PC-9 (cell line): ENCODE results near the gene SH3RF1.

ENCODE experiments used
- CTCF ChIP-seq: fragments of 200-600 bp; sonication (generic); conservative IDR thresholded peaks from 2 replicates; pipeline ENCODE4 v1.6.1; 2017; ENCODE audit warnings: mixed run types, antibody characterized with exemption, mild to moderate bottlenecking, moderate library complexity
- EZH2 ChIP-seq: fragments of 200-600 bp; sonication (generic); IDR thresholded peaks from 2 replicates; pipeline ENCODE4 v1.8.0; 2017; ENCODE audit warnings: antibody characterized with exemption, low read depth

- no peak for TF ChIP-seq CTCF
- no peak for TF ChIP-seq EZH2
These were observed 1.6 kb downstream of the SH3RF1 start for GRCh38 chr4:169268951-169269760.
